Fibroblast of peridontal ligament (primary cell): ENCODE measurements around the gene URB1.
"Not testable (repeated sequence)": the region's sequence is repeated elsewhere in the genome, so short reads cannot be mapped to it uniquely, and the experiment has no call there.

Source experiments
- DNase-seq: peaks from one replicate; pipeline ENCODE4 v3.0.0-alpha.2; 2010; ENCODE audit errors: extremely low read depth

The URB1 gene

DNA sequence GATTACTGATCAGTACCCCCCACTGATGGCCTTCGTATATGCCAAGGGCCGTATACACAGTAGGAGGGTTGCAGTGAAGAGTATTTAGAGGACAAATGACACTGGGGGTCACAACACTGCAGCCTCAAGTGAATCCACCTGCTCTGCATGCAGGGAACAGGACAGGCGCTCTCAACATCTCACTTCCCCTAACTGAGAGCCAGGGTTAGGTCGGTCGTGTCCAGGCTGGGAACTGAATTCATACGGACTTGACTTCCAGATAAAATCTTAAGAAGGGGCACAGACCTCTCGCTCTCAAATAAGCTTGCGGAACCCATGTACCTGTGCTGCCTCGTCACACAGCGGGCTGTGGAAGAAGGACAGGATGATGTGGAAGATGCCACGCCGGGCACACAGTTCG, 71.3 kb downstream of the URB1 start:
- DNase-seq = no peak

DNA sequence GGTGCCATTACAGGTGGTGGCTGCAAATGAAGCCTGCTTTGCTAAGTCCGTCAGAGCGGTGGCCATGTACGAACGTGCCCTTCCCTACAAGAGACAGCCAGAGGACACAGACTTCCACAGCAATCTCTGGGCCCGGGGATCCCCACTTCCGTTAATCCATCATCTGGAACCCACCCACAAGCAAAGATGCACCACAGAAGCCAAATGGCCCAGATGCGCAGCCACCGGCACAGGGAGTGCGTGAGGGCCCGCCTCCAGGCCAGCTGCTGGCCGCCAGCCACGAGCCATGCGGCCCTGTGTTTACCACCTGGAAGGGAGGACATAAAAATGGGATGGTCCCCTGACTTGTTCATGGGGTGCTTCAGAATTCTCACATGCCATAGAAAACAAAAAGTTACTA, 72.1 kb downstream of the URB1 start:
- DNase-seq = no peak

DNA sequence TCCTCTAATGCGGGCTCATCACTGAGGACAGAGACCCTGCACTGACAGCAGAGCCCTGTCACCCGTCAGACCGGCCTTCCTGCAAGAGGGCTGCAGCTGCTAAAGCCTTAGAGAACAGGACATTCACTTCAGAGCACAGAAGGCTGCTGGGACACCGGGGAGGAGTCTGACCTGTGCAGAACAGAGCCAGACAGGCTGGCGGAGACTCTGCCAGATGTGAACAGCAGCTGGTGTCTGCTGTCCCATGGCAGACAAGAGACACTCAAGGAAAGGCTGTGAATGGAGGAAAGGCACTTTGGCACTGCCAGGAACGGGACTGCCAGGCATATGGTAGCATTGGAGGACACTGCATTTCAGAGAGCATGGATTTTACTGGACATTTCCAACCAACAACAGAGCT, 72.8 kb downstream of the URB1 start:
- no peak for DNase-seq

- no peak for DNase-seq
Measured at GRCh38 chr21:32319012-32319411, 73.8 kb downstream of the URB1 start.

DNA sequence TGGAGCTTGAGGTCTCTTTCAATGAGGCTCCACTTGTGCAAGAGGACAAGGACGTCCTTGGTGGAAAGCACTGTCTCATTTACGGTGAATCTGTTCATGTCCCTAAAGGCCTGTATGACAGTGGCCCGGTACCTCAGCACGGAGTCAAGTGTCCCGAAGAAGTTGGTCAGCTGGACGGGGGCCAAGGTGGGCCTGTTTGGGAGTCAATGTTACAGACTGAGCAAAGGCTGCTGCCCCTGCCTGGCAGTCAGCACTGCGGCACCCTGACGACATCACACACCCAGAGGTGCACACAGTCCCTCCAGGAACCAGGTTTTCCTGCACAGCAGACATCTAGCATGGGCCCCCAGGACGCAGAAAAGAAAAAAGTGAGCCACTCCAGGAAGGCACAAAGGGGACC, 75.1 kb downstream of the URB1 start:
- DNase-seq = no peak

GRCh38 chr21:32316361-32317215, 76.2 kb downstream of the URB1 start:
- DNase-seq = no peak

DNA sequence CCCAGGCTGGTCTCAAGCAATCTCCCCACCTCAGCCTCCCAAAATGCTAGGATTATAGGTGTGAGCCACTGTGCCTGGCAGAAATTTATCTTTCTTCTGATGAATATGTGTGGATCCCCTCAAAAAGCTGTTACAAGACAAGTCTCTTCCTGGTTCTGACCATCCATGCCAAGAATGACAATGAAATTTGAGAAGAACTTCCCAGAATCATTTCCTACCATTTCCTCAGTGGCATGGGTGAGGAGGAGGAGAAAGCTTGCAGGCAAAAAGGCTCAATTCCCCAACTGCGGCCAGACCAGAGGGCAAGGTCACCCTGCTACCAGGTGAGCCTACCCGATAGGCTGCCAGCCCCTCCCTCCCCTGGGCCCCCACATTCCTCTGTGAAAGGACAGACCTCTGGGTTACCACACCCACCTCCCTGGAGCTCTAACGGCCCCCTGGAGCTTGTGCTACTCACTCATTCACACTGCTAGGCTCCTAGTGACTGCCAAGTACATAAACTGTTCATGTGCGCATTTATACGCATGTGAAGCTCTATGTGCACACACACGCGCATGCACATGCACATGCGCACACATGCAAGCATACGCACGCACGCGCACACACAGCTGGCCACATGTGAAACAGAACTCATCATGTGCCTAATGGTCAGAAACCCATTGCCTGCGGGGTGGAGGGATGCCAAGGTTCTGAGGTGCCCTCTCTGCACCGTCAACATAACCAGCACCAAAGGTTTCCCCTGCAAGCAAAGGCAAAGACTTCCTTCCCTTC, 77.1 kb downstream of the URB1 start:
- no peak for DNase-seq

GRCh38 chr21:32314806-32315205, 78.0 kb downstream of the URB1 start:
- no peak for DNase-seq

- DNase-seq = no peak
Measured at GRCh38 chr21:32312976-32313375, 79.8 kb downstream of the URB1 start.

DNA sequence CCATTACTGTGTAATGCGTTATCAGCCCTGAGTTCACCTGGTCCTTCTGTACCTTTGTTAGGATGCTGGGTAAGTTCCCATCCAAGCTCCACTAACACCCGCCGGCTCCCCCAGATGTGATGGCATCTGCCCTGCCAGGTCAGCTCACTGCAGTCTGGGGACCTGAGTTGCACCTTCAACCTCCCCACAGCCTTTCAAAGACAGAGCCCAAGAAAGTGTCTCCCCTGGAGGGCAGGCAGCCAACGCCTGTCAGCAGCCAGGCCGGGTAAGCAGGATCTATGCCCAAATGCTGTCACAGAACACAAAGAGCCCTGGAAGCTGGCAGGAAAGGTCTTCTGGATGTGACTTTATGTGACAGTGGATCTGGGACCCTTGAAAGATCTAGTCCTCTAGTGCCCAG, 80.5 kb downstream of the URB1 start:
- no peak for DNase-seq

- no peak for DNase-seq
Measured at GRCh38 chr21:32311621-32312020, 81.2 kb downstream of the URB1 start.

DNA sequence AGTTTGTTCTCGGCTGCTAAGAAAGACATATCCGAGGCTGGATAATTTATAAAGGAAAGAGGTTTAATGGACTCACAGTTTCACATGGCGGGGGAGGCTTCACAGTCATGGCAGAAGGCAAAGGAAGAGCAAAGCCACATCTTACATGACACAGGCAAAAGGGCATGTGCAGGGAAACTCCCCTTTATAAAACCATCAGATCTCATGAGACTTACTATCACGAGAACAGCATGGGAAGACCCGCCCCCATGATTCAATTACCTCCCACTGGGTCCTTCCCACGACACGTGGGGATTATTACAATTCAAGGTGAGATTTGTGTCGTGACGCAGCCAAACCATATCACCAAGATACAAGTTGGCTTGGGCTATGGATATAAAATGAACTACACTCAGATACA, 81.8 kb downstream of the URB1 start:
- not testable (repeated sequence) for DNase-seq

DNA sequence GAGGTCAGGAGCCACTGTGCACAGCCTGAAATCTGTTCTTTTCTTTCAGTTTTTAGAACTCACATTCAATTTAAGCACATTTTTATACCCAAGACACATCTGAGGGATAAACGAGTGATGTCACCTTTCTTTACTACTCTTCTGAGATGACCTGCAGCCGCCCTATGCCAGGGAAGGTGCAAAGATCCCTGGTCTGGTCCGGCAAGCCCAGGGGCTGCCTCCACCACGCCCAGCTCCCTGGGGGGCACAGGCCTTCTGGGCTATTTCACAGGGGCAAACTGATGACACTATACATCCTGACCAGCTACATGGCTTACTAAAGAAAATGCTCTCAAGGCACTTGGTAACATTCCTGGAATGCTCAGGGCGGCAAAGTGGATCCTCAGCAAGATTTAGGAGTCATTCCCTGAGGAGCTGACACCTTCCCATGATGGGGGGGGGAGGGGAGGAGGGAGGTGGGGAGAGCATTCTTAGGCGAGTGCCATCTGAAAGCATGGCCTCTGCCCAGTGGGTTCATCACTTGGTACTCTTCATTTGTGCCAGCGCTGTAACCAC, 82.8 kb downstream of the URB1 start:
- DNase-seq = no peak

- no peak for DNase-seq
Measured at GRCh38 chr21:32308696-32309095, 84.1 kb downstream of the URB1 start.

DNA sequence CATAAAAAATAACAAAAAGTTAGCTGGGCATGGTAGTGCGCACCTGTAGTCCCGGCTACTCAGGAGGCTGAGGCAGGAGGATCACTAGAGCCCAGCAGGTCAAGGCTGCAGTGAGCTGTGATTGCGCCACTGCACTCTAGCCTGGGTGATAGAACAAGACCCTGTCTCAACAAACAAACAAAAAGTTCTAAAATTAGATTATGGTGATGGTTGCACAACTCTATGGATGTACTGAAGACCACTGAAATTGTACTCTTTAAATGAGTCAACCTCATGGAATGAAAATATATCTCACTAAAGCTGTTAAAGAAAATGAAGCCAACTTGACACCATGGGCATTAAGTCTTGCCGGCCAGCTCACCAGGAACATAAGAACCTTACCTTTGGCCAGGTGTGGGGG, 85.1 kb downstream of the URB1 start:
- DNase-seq = peak; percentile 17

DNA sequence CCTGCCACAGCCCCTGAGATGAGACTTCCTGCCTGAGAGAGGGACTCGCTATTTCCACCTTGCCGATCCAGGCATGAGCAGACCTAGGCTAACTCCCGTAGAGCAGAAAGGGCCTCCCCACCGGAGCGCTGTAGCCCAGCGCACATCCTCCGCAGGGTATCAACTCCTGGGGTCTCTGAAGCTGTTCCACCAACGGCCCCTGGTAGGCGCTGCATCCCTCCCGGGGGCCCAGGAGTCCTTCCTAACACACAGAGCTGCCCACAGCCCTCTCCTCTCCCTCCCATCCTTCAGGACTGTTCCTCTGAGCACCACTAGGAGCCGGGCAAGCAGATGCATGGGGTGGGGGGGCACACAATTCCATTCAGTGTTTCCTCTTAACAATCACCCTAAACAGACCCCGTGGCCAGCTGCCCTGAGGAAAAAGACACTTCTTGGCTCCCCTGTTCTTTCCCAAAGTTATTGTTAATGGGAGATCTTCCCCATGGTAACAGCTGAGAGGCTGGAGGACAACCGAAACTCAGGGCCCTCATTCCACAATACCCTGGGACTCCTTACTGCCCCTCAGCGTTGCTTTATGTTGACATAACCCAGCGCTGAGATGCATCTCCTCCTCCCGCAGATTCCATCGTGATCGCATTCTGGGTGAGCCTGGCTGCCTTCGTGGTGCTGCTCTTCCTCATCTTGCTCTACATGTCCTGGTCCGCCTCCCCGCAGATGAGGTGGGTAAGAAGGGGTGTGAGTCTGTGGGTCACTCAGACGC, 86.6 kb downstream of the URB1 start:
- no peak for DNase-seq

GRCh38 chr21:32304998-32305397, 87.8 kb downstream of the URB1 start:
- DNase-seq = no peak

DNA sequence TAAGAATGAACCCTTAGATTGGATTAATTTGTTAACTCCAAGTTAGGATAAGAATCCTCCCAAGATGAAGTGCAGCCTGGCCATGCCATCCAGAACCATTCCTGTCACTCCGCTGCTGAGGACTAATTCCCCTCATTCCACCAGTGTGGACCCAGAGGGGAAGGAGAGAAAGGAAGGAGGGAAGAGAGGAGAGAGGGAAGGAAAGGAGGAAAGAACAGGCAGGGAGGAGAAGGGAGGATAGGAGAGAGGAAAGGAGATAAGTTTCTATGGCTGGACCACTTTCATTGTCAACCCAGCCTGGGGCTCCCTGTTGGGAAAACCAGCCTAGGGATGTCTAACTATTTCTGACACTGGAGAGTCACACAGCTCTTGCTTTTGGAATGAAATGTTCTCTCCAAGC, 89.4 kb downstream of the URB1 start:
- DNase-seq = no peak

DNA sequence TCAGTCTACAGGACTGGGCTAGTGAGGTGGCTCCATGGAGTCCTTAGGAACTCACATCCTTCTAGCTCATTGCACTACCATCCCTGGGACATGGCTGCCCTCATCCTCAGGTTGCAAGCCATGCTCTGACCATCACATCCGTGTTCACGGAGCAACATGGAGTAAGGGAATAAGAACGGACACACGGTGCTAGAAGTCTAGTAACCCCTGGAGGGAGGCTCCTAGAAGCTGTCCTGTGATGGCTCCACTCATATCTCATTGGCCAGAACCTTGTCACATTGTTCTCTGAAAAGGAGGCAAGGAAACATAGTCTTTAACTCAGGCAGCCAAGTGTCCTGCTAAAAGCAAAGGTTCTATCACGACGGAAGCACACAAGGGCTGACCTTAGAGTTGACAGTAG, 90.3 kb downstream of the URB1 start:
- no peak for DNase-seq

DNA sequence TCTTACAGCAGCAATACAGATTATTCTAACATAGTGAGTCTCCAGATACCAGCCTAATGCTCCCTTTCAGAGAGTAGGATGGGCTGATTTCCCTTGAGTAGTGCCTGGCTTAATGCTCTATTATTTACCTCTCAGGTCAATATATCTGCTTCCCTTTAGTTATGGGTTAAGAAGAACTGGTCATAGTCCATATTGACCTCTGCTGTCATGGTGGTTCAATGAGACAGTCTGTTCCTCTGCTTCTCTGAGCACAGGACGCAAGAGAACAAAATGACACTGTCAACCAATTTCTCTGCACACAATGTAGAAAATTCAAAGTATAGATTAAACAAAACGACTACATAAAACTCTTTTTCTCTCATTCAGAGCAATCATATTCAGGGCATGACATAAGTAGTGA, 91.2 kb downstream of the URB1 start:
- no peak for DNase-seq

- no peak for DNase-seq
Measured at GRCh38 chr21:32300117-32300681, 92.6 kb downstream of the URB1 start.

- no peak for DNase-seq
Measured at GRCh38 chr21:32299695-32300094, 93.1 kb downstream of the URB1 start.
